GM12872 (cell line): ENCODE results near the gene NUF2.

Experiments used
- TF ChIP-seq, protein P1 (sequence below): IDR thresholded peaks from 3 replicates; pipeline ENCODE4 v1.5.1; 2011; ENCODE audit warnings: low read depth, mild to moderate bottlenecking, low read length, moderate library complexity; ENCODE audit not compliant: insufficient read depth

NUF2 gene

DNA sequence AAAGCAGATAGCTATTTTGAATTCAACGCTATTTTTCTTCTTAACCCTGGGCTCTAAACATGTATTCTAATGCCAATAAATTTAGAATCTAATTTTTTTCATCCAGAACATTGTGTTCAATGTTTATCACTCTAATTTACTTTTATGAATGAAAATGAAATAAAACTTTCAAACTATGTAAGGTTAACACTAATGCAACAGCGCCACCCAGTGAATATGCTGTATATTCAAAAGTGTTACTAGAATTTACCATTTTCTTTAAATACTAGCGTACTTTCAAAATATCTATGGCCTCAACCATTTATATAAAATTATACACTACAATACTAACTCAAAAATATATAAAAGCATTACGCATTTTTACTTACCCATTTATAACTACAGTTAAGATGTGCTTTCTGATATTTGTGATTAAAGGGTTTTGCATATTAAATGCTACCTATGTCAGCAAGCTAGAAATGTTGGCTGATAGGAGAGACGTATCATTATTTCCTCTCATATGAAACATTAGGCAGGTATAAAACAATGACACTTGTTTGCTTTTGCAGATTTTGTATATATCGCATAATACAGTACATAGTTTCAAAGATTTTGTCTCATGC, 5.9 kb upstream of the NUF2 start:
- TF ChIP-seq, protein P1, sequence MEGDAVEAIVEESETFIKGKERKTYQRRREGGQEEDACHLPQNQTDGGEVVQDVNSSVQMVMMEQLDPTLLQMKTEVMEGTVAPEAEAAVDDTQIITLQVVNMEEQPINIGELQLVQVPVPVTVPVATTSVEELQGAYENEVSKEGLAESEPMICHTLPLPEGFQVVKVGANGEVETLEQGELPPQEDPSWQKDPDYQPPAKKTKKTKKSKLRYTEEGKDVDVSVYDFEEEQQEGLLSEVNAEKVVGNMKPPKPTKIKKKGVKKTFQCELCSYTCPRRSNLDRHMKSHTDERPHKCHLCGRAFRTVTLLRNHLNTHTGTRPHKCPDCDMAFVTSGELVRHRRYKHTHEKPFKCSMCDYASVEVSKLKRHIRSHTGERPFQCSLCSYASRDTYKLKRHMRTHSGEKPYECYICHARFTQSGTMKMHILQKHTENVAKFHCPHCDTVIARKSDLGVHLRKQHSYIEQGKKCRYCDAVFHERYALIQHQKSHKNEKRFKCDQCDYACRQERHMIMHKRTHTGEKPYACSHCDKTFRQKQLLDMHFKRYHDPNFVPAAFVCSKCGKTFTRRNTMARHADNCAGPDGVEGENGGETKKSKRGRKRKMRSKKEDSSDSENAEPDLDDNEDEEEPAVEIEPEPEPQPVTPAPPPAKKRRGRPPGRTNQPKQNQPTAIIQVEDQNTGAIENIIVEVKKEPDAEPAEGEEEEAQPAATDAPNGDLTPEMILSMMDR, result peak; percentile 34; the same call in 2 of the 3 replicates

GRCh38 chr1:163320891-163321290, 863 bp upstream of the NUF2 start:
- TF ChIP-seq, protein P1, result no peak

DNA sequence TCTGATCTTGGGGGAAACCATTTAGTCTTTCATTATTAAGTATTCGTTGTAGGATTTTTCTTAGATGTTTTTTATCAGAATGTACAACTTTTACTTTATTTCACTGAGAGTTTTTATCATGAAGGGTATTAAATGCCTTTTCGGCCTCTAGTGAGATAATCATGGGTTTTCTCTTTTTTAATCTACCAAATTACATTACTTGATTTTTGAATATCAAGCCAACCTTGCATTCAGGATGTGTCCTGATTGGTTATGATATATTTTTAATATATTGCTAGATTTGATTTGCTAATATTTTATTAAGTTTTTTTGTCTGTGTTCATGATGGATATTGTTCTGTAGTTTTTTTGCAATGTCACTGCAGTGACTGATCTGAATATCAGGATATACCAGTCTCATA, 9.4 kb downstream of the NUF2 start:
- TF ChIP-seq, protein P1, result no peak

- TF ChIP-seq, protein P1, result no peak
These were observed 13.5 kb downstream of the NUF2 start for GRCh38 chr1:163335216-163335615.

DNA sequence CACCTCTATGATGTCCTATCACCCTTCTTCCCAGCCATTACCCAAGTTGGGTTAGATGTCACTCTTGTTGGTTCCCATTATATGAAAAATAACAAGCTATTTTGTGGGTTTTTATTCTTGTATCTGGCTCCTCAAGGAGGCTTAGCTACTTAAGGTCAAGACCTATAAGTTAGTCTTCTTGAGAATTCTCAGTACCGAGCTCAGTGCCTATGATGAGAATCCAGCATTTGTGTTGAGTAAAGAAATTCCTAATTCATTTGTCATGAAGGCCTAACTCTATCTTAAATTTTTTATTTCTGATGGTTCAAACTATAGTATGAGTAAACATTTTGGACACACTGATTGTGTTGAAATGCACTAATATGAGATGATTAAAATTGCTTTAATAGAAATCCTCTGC, 15.9 kb downstream of the NUF2 start:
- TF ChIP-seq, protein P1, result no peak

GRCh38 chr1:163346326-163346870, 24.6 kb downstream of the NUF2 start:
- TF ChIP-seq, protein P1, result no peak

GRCh38 chr1:163347106-163347505, 25.4 kb downstream of the NUF2 start:
- TF ChIP-seq, protein P1, result no peak
